NB4 (cell line): Measurements from ENCODE around the gene BSDC1.

Experiments used
- DNase-seq: peaks from one replicate; pipeline ENCODE4 v3.0.0; 2010; ENCODE audit warnings: low read depth
- H3K4me3 ChIP-seq: one replicate; pipeline ENCODE4 v1.5.1; 2011; ENCODE audit warnings: mild to moderate bottlenecking, low read depth, low read length, moderate library complexity
- MYC ChIP-seq: IDR thresholded peaks from 2 replicates; pipeline ENCODE4 v1.6.1; 2011; ENCODE audit warnings: low read depth, low read length
- POLR2A ChIP-seq: IDR thresholded peaks from 2 replicates; pipeline ENCODE4 v1.6.1; 2011; ENCODE audit warnings: mild to moderate bottlenecking; ENCODE audit not compliant: insufficient read length; ENCODE audit errors: extremely low read depth
- TF ChIP-seq, protein P1 (sequence below): IDR thresholded peaks from 2 replicates; pipeline ENCODE4 v1.6.1; 2011; ENCODE audit warnings: low read depth, low read length
- TF ChIP-seq, protein P2 (sequence below): IDR thresholded peaks from one replicate; pipeline ENCODE4 v1.5.1; 2012; ENCODE audit warnings: low read depth, low read length

BSDC1 gene

DNA sequence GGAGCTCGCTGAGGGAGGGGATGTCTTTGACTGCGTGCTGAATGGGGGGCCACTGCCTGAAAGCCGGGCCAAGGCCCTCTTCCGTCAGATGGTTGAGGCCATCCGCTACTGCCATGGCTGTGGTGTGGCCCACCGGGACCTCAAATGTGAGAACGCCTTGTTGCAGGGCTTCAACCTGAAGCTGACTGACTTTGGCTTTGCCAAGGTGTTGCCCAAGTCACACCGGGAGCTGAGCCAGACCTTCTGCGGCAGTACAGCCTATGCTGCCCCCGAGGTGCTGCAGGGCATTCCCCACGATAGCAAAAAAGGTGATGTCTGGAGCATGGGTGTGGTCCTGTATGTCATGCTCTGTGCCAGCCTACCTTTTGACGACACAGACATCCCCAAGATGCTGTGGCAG lies 30.5 kb downstream of the BSDC1 start:
- DNase-seq, result no peak
- TF ChIP-seq, protein P1, sequence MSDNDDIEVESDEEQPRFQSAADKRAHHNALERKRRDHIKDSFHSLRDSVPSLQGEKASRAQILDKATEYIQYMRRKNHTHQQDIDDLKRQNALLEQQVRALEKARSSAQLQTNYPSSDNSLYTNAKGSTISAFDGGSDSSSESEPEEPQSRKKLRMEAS, result no peak
- TF ChIP-seq, protein P2, sequence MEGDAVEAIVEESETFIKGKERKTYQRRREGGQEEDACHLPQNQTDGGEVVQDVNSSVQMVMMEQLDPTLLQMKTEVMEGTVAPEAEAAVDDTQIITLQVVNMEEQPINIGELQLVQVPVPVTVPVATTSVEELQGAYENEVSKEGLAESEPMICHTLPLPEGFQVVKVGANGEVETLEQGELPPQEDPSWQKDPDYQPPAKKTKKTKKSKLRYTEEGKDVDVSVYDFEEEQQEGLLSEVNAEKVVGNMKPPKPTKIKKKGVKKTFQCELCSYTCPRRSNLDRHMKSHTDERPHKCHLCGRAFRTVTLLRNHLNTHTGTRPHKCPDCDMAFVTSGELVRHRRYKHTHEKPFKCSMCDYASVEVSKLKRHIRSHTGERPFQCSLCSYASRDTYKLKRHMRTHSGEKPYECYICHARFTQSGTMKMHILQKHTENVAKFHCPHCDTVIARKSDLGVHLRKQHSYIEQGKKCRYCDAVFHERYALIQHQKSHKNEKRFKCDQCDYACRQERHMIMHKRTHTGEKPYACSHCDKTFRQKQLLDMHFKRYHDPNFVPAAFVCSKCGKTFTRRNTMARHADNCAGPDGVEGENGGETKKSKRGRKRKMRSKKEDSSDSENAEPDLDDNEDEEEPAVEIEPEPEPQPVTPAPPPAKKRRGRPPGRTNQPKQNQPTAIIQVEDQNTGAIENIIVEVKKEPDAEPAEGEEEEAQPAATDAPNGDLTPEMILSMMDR, result no peak
- TF ChIP-seq POLR2A (no peak), MYC (no peak)
- no peak overlapping the region for H3K4me3 ChIP-seq

DNA sequence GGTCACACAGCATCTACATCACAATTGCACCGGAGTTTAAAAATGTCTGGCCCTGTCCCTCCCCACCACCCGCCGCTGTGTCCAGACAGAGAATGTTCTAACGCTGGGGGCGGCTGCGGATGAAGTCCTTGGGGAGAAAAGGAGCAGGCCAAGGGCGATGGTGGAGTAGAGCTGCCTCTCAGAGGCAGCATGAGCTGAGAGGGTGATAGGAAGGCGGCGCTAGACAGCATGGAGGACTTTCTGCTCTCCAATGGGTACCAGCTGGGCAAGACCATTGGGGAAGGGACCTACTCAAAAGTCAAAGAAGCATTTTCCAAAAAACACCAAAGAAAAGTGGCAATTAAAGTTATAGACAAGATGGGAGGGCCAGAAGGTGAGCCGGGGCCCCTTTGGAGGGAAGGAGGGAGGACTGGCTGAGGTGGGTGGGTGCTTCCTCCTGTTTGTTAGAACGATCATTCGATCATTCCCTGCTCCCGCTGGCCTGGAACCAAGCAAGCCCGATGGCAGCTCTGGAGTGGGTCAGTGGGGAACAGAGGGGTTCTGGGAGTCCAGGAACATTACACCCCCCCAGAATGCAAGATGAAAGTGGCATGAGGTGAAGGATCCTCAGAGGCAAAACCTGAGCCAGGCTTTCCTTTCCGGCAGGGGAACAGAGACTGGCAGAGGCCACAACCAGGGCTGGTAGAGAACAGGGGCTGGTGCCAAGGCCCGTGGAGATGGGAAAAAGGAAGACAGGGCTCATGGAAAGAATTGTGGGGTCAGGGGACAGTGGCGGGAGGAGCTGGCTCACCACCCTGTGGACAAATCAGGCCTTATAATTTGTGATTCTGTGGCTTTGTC lies 31.5 kb downstream of the BSDC1 start, which contains the start of the genes FAM229A and TSSK3:
Gene FAM229A (minus strand): TSS at position 12 of the 840 bp plus-strand sequence. CDS start 394 bp downstream, outside the sequence.
Gene TSSK3 (plus strand): TSS at position 66 of the 840 bp plus-strand sequence. CDS start 163 bp downstream, at position 229.
- TF ChIP-seq MYC (no peak), POLR2A (no peak)
- TF ChIP-seq, protein P2, result no peak
- TF ChIP-seq, protein P1, result no peak
- no peak for DNase-seq
- H3K4me3 ChIP-seq, result no peak within 1 kb of the TSS

DNA sequence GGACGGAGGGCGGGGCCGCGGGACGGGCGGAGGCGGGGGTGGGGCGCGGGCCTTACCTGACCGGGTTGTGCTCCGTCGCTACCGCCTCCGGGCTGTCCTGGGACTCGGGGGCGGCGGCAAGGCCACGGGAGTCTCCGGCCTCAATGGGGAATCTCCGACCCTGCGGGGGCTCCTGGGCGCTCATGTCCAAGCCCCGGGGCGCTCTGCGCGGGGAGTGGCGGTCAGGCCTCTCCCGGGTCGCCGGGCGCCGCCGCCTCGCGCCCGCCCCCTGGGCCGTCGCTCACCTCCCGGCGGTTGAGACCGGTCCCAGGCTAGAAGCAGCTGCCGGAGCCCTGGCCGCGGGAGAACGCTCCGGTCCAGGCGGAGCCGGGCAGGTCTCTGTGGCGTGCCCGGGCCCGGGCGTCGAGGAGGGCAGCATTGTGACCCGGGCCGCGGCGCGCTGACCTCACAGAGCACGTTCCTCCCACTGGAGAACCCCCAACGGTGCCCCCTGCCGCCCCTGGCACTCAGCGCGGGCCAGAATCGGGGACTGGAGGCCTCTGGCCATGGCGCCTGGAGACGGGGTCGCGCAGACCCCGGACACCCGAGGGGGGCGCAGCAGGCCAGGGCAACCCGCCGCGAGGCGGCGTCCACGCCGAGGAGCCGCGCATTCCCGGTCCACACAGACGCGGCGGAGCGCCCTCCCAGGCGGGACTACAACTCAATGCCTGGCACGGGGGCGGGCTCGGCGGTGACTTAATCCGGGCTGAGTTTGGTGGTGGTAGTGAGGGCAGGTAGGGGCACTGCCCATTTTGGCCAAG lies 32.4 kb downstream of the BSDC1 start:
- H3K4me3 ChIP-seq, result no peak overlapping the region
- DNase-seq, result no peak
- no peak for TF ChIP-seq POLR2A
- no peak for TF ChIP-seq MYC
- TF ChIP-seq, protein P1, result no peak
- TF ChIP-seq, protein P2, result no peak

DNA sequence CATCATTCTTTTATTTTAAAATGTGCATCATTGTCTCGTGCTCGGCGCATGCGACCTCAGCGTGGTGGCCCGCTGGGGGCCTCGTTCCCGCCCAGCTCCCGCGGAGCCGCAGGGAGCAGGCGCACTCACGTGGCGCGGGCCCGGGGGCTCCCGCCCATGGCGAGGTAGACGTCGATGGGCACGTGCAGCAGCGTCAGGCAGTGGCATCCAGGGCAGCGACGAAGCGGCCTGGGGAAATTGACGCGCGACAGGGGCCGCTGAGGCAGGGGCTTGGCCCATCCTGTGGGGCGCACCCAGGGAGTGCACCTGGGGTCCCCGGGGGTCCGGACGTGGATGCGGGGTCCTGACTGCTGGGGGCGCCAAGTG lies 33.0 kb downstream of the BSDC1 start:
- no peak for DNase-seq
- no peak overlapping the region for H3K4me3 ChIP-seq
- TF ChIP-seq POLR2A, result no peak
- no peak for TF ChIP-seq MYC
- TF ChIP-seq, protein P1, result no peak
- TF ChIP-seq, protein P2, result no peak

DNA sequence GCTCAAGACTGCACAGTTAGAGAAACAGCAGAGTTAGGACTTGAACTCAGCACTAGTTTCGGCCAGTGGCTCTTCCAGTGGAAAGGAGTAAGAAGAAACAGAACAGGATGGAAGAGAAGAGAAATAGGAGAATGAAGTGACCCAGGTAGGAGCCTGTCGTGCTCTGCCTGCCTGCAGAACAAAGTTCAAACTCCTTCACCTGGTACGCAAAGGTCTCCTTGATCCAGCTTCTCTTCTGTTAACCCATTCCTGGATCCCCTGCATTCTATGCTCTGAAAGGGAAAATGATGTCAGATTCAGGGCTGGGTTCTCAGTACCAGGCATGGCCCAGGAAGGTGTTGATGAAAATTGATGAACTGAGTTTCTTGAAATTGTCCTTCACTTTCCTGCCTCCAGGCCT lies 35.8 kb downstream of the BSDC1 start:
- H3K4me3 ChIP-seq, result no peak overlapping the region
- no peak for DNase-seq
- TF ChIP-seq, protein P1, result no peak
- TF ChIP-seq, protein P2, result no peak
